Left ventricle myocardium inferior (tissue), 1 donor: Measurements from ENCODE around the gene CFAP119. TPM values are rescaled to one million over a fixed set of nuclear protein-coding genes. Genes with fewer than 3 reads are reported as not detected.

Experiments used
- DNase-seq: peaks from one replicate; pipeline ENCODE4 v3.0.0-alpha.2; 2020
- H3K27ac ChIP-seq: fragments of 200-600 bp; replicated peaks from 2 replicates; pipeline ENCODE4 v1.8.0; 2021
- H3K27me3 ChIP-seq: fragments of 200-600 bp; 2 replicates; pipeline ENCODE4 v1.8.0; 2021; ENCODE audit warnings: low read depth
- H3K36me3 ChIP-seq: fragments of 200-600 bp; 2 replicates; pipeline ENCODE4 v1.8.0; 2021
- H3K4me1 ChIP-seq: fragments of 200-600 bp; 2 replicates; pipeline ENCODE4 v1.8.0; 2021
- H3K4me3 ChIP-seq: fragments of 200-600 bp; 2 replicates; pipeline ENCODE4 v1.8.0; 2021; ENCODE audit warnings: mild to moderate bottlenecking, moderate library complexity
- H3K9me3 ChIP-seq: fragments of 200-600 bp; replicated peaks from 2 replicates; pipeline ENCODE4 v1.8.0; 2021
- intact Hi-C: fragments of 100-400 bp; cut with micrococcal nuclease; formaldehyde crosslinking; loops from one replicate; pipeline ENCODE4 v1.11.0; 2022
- total RNA-seq: library from RNA; stranded (reverse); fragmentation: NEBNext Ultra II Directional; extraction: Animal tissue kit (Norgen Biotek cat#: 25700); gene quantifications from one replicate; pipeline ENCODE4 v1.2.1, GENCODE V29; 2021
- TF ChIP-seq, protein P1 (sequence below): fragments of 200-600 bp; IDR thresholded peaks from 2 replicates; pipeline ENCODE4 v1.8.0; 2021; ENCODE audit warnings: antibody characterized with exemption, mild to moderate bottlenecking, borderline replicate concordance
- donor health status: DM: no; HTN: yes; CAD: no; lungs with severe emphysema.

The CFAP119 gene
- total RNA-seq, 1 donor from 2014 or later = 0.69 TPM

DNA sequence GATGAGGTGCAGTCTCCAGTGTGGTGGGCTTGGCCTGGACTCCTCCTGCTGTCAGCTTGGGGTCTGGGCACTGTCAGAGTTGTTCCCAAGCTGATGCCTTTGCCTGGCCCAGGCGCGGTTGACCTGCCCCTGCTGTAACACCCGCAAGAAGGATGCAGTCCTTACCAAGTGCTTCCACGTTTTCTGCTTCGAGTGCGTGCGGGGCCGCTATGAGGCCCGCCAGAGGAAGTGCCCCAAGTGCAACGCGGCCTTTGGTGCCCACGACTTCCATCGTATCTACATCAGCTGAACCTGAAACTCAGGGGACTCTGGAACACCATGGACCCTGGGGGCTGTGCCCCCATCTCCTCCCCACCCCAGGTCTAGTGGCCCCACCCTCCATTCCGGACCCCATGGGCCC, 12.0 kb upstream of the CFAP119 start:
- no peak overlapping the region for H3K4me3 ChIP-seq
- no peak for DNase-seq
- TF ChIP-seq, protein P1, sequence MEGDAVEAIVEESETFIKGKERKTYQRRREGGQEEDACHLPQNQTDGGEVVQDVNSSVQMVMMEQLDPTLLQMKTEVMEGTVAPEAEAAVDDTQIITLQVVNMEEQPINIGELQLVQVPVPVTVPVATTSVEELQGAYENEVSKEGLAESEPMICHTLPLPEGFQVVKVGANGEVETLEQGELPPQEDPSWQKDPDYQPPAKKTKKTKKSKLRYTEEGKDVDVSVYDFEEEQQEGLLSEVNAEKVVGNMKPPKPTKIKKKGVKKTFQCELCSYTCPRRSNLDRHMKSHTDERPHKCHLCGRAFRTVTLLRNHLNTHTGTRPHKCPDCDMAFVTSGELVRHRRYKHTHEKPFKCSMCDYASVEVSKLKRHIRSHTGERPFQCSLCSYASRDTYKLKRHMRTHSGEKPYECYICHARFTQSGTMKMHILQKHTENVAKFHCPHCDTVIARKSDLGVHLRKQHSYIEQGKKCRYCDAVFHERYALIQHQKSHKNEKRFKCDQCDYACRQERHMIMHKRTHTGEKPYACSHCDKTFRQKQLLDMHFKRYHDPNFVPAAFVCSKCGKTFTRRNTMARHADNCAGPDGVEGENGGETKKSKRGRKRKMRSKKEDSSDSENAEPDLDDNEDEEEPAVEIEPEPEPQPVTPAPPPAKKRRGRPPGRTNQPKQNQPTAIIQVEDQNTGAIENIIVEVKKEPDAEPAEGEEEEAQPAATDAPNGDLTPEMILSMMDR = no peak
- H3K27ac ChIP-seq = peak overlapping the region; percentile 97
- H3K27me3 ChIP-seq = no peaks in the 10 kb centered on the region
- H3K36me3 ChIP-seq = peaks cover 57% of the 10 kb centered on the region
- intact Hi-C loops = no loop called here
- peaks cover 53% of the 10 kb centered on the region for H3K4me1 ChIP-seq
- H3K9me3 ChIP-seq = no peaks in the 10 kb centered on the region

DNA sequence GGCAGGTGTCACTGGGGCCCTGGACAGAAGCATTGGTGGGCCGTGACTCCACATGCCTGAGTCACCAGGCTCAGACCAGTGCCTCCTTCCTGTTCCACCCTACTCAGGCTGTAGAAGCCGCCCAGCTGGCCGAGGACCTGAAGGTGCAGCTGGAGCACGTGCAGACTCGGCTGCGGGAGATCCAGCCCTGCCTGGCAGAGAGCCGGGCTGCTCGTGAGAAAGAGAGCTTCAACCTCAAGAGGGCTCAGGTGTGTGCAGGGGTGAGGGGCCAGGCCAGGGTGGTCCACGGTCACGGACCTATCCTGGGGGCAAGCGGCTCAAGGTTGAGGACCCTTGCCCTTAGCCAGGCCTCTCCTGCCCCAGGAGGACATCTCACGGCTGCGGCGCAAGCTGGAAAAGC, 9.9 kb upstream of the CFAP119 start:
- Histone ChIP-seq H3K4me1 (peaks cover 51% of the 10 kb centered on the region), H3K36me3 (peaks cover 78% of the 10 kb centered on the region), H3K9me3 (no peaks in the 10 kb centered on the region), H3K4me3 (no peak overlapping the region), H3K27ac (no peak overlapping the region), H3K27me3 (no peaks in the 10 kb centered on the region)
- intact Hi-C loops = no loop called here
- TF ChIP-seq, protein P1 = no peak
- peak; percentile 11 for DNase-seq

DNA sequence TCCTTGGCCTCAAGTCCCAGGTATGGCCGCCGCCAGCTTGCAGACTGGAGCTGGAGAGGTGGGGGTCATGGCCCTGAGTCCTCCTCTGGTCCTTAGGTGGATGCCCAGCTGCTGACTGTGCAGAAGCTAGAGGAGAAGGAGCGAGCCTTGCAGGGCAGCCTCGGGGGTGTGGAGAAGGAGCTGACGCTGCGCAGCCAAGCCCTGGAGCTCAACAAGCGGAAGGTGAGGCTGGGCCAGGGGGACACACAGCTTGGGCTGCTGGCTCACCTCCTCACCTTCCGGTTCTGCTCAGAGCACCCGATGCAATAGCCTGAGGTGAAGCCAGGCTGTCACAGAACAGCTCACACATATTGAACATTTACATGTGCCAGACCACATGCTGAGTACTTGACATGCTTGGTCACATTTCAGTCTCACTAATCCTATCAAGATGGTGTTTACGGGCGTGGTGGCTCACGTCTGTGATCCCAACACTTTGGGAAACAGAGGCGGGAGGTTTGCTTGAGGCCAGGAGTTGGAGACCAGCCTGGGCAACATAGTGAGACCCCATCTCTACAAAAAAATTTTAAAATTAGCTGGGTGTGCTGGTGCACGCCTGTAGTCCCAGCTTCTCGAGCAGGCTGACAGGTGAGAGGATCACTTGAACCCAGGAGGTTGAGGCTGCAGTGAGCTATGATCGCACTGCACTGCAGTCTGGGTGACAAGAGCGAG, 7.7 kb upstream of the CFAP119 start:
- Histone ChIP-seq H3K36me3 (peaks cover 100% of the 10 kb centered on the region), H3K4me1 (peaks cover 41% of the 10 kb centered on the region), H3K27me3 (no peaks in the 10 kb centered on the region), H3K27ac (no peak overlapping the region), H3K9me3 (no peaks in the 10 kb centered on the region), H3K4me3 (no peak overlapping the region)
- TF ChIP-seq, protein P1 = no peak
- no peak for DNase-seq
- intact Hi-C loops = no loop called here

DNA sequence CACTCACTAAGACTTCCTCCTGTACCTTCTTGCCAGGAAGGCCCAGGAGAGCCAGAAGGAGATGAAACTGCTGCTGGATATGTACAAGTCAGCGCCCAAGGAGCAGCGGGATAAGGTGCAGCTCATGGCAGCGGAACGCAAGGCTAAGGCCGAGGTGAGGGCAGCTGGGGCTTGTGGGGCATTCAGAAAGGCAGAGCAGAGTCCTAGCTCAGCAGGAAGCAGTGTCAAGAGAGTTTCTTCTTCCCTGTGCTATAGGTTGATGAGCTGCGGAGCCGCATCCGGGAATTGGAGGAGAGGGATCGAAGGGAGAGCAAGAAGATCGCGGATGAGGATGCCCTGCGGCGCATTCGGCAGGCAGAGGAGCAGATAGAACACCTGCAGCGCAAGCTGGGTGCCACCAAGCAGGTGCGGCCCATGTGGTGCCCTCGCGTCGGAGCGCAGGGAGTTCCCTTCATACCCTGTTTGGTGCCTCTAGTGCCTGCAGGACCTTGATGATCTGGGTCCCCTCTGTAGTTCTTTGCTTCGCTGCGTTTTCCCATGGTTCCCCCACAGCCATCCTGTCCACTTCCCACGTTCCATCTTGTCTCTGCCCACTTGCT, 6.8 kb upstream of the CFAP119 start:
- Histone ChIP-seq H3K4me1 (peaks cover 41% of the 10 kb centered on the region), H3K36me3 (peaks cover 100% of the 10 kb centered on the region), H3K9me3 (no peaks in the 10 kb centered on the region), H3K4me3 (no peak overlapping the region), H3K27ac (peak overlapping the region; percentile 80), H3K27me3 (no peaks in the 10 kb centered on the region)
- no peak for DNase-seq
- TF ChIP-seq, protein P1 = no peak
- intact Hi-C loops = no loop called here

DNA sequence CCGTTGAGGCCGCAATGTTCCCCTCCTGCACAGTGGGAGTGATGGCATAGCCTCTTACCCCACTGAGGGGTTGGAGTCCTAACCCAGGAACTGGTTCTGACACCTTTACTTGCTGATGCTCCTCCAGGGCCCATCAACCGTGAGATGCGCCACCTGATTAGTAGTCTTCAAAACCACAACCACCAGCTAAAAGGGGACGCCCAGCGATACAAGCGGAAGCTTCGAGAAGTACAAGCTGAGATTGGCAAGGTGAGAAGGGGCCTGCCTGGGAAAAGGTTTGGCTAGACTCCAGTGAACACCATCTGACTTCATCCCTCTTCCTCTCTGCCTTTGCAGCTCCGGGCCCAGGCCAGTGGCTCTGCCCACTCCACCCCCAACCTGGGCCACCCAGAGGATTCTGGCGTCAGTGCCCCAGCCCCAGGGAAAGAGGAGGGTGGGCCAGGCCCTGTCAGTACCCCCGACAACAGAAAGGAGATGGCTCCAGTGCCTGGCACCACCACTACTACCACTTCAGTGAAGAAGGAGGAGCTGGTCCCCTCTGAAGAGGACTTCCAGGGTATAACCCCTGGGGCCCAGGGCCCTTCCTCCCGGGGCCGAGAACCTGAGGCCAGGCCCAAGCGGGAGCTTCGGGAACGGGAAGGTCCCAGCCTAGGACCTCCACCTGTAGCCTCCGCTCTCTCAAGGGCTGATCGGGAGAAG, 6.1 kb upstream of the CFAP119 start:
- H3K4me1 ChIP-seq = peaks cover 45% of the 10 kb centered on the region
- intact Hi-C loops = no loop called here
- no peak overlapping the region for H3K4me3 ChIP-seq
- TF ChIP-seq, protein P1 = no peak
- H3K36me3 ChIP-seq = peaks cover 98% of the 10 kb centered on the region
- H3K27me3 ChIP-seq = no peaks in the 10 kb centered on the region
- no peak for DNase-seq
- H3K27ac ChIP-seq = peak overlapping the region; percentile 80
- H3K9me3 ChIP-seq = no peaks in the 10 kb centered on the region
